Motor neuron (in vitro differentiated cells): ENCODE data around the gene FAM168A. TPM values are rescaled to one million over a fixed set of nuclear protein-coding genes. Genes with fewer than 3 reads are reported as not detected.

Experiments used
- ATAC-seq, 8 experiments: fragments of 200-7000 bp; cut with Tn5 transposase; replicated peaks in 6 of 8; 2 replicates each; pipeline ENCODE4 v1.8.0; 2021; ENCODE audit warnings: mild to moderate bottlenecking in 8 of 8, moderate library complexity in 8 of 8
- H3K27ac ChIP-seq, 2 donors: fragments of 250-450 bp; sonication (Bioruptor Pico); 2 replicates each; pipeline ENCODE4 v1.9.0; 2021; ENCODE audit warnings: antibody characterized with exemption in 2 of 2, mild to moderate bottlenecking in 2 of 2, moderate library complexity in 1 of 2
- H3K4me1 ChIP-seq, 2 donors: fragments of 250-450 bp; sonication (Bioruptor Pico); replicated peaks in 1 of 2; 2 replicates each; pipeline ENCODE4 v1.6.1; 2021; ENCODE audit warnings: antibody characterized with exemption in 2 of 2, mild to moderate bottlenecking in 2 of 2, moderate library complexity in 1 of 2
- H3K4me3 ChIP-seq, 5 donors: fragments of 250-450 bp; sonication (Bioruptor Pico); 2 replicates each; pipeline ENCODE4 v1.9.0; 2021; ENCODE audit warnings: antibody characterized with exemption in 5 of 5, mild to moderate bottlenecking in 5 of 5, moderate library complexity in 4 of 5
- WGBS, 10 experiments: fragments of 450-650 bp; shearing (Covaris generic); methylation state at CpG; one replicate each; pipeline ENCODE4 v1.0.0; 2022; 5-methylcytosine and 5-hydroxymethylcytosine counted together
- in situ Hi-C, 9 experiments: fragments of 400-800 bp; cut with MboI; loops; one replicate each; pipeline ENCODE4 v1.15.0; 2021; ENCODE audit warnings: low sequenced_read_pairs in 9 of 9, low pct_unique_long_range_greater_than_20kb in 2 of 9; ENCODE audit not compliant: unreplicated experiment in 9 of 9
- total RNA-seq, 8 experiments: library from RNA; unstranded; fragments of 300-600 nt; gene quantifications; 2 replicates each; pipeline versions ENCODE4 v1.2.3 to v1.2.4, GENCODE V29; 2022

The FAM168A gene
- total RNA-seq, 8 experiments from 2014 or later = 33.2 to 82.3 (median 47.1) TPM

DNA sequence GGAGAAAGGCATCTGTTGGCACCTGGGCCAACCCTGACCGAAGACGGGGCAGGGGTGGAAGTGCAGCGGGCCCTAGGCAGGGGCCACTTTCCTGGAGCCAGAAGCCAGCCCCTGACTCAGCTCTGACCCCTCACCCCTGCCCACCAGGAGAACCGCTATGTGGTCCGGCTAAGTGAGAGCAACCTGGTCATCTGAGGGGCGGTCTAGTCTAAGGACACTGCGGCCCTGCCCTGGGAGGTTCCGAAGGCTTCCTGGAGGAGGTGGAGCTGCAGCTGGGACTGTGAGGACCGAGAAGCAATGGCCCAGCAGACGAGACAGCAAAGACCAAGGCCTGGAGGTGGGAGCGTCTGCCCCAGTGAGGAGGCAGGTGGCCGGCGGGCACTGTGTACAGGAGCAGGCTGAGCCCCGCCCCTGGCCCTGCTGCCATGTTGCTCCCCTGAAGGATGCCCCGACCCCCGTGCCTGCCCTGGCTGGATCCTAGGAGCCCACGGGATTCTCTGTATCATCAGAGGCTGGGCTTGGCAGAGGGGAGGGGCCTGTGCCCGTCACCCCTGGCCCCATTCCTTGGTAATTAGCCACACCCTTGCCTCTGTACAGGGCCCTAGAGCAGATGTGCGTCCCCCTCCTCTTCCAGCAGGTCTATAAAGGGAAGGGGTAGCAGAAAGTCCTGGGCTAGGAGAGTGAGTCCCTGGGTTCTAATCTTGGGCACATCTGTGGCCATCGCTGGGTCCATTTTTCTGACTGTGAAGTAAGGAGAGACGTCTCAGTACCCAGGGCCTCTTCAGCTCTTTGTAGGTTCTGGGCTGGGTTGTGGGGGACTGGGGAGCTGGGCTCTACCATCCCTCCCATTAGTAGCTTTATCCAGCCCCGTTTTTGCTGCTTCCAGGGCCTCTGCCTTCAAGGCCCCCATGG lies 202.4 kb downstream of the FAM168A start:
- ATAC-seq = no peak
- WGBS, 10 experiments = 63 to 100% (median 100%) methylated on average over 1 to 4 of the region's 22 CpGs; no CpG with 5 or more reads in 3 of the 10 experiments
- in situ Hi-C loops = loop anchor here in 1 of 9 experiments (25.0 kb wide), 1 partner anchor 267 kb away; no protein-coding TSS in a partner anchor
- H3K27ac ChIP-seq = no peak overlapping the region
- H3K4me3 ChIP-seq = no peak overlapping the region
- peaks cover 9 to 11% of the 10 kb centered on the region in 2 donors for H3K4me1 ChIP-seq

DNA sequence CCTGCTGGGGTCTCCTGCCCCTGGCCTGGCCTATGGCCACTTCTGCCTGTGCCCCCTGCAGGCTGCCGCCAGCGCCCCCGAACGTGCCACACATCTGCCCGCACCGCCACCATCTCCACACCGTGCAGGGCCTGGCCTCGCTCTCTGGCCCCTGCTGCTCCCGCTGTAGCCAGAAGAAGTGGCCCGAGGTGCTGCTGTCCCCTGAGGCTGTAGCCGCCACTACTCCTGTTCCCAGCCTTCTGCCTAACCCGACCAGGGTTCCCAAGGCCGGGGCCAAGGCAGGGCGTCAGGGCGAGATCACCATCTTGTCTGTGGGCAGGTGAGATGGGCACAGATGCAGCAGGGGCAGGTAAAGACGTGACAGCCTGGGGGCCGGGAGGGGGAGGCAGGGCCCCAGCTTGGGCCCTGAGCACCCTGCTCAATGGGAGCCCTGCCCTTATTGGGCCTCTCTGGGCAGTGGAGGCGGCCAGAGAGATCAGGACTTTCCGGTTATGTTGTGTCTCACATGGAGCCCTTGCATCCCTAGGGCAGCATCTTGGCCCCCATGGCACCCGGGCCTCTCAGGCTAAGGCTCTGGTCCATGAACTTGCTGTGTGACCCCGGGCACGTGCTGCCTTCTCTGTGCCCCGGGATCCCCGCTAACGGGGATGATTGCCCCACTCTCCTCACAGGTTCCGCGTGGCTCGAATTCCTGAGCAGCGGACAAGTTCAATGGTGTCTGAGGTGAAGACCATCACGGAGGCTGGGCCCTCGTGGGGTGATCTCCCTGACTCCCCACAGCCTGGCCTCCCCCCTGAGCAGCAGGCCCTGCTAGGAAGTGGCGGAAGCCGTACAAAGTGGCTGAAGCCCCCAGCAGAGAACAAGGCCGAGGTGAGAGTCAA lies 203.3 kb downstream of the FAM168A start:
- in situ Hi-C loops = loop anchor here in 1 of 9 experiments (25.0 kb wide), 1 partner anchor 268 kb away; no protein-coding TSS in a partner anchor
- Histone ChIP-seq H3K4me1 (peaks cover 9 to 11% of the 10 kb centered on the region in 2 donors), H3K27ac (no peak overlapping the region), H3K4me3 (no peak overlapping the region)
- 87 to 100% (median 97%) methylated on average over 2 to 12 of the region's 34 CpGs; no CpG with 5 or more reads in 4 of the 10 experiments for WGBS, 10 experiments
- ATAC-seq = no peak

DNA sequence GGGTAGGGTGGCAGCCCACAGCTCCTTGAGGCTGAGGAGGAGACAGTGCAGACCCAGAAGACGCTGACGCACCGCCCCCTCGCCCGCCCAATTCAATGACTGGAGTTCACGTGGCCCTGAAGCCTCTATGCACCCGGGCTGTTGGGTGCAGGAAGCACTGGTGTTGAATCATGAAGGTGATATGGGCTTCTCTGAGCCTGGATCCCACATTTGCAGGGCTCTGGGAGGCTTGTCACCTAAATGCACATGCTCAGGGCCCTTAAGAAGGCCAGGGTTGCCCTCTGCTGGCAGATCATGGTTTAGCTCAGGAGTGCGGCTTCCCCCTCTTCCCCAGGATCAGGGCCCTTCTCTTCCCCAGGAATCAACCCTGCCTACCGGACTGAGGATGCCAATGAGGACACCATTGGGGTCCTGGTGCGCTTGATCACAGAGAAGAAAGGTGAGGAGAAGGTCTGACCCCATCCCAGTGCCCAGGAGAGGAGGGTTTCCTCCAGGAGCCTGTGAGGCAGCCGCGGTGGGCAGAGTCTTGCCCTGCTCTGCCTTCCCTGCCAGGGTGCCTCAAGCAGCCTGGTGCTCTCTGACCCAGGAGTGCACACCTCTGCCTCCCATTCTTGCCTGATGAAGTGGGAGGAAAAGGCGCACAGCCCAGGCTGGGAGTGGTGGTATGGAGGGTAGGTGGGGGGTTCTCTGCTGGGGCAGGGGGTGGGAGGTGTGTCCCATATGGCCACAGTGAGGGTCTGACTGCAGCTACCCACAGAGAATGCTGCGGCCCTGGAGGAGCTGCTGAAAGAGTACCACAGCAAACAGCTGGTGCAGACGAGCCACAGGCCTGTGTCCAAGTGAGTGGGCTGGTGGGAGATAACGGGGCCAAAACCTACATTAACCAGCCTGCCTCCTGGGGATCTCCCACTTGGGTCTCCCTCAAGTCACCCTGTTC lies 204.2 kb downstream of the FAM168A start:
- 22 to 100% (median 40%) methylated on average over 1 to 5 of the region's 16 CpGs; no CpG with 5 or more reads in 6 of the 10 experiments for WGBS, 10 experiments
- H3K27ac ChIP-seq = no peak overlapping the region
- H3K4me3 ChIP-seq = no peak overlapping the region
- peak; percentile 60 to 81 (median 74) for ATAC-seq
- H3K4me1 ChIP-seq = peaks cover 3 to 9% of the 10 kb centered on the region in 2 donors
- in situ Hi-C loops = loop anchor here in 1 of 9 experiments (25.0 kb wide), 1 partner anchor 269 kb away; no protein-coding TSS in a partner anchor

DNA sequence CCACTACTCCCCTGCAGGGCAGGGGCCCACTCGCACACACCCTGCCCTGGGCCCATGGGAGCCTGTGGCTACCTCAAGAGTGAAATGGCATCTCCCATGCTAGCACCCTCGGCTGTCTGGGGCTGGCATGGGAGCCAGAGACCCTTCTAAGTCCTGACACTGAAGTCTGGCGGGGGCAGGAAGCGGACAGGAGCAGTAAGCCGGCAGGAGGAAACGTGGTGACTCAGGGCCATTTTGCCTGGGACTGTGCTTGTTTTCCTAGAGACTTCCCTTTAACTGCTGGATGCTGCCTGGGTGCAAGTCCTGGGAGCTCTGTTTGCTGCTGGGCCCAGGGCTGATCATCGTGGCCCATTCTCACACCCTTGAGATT lies 204.9 kb downstream of the FAM168A start:
- ATAC-seq = peak in 1 of 8 experiments; percentile 3
- Histone ChIP-seq H3K4me1 (peaks cover 8 to 15% of the 10 kb centered on the region in 2 donors), H3K27ac (no peak overlapping the region), H3K4me3 (no peak overlapping the region)
- 87 to 100% (median 92%) methylated on average over 1 to 5 of the region's 7 CpGs; no CpG with 5 or more reads in 7 of the 10 experiments for WGBS, 10 experiments
- in situ Hi-C loops = loop anchor here in 1 of 9 experiments (25.0 kb wide), 1 partner anchor 269 kb away; no protein-coding TSS in a partner anchor

DNA sequence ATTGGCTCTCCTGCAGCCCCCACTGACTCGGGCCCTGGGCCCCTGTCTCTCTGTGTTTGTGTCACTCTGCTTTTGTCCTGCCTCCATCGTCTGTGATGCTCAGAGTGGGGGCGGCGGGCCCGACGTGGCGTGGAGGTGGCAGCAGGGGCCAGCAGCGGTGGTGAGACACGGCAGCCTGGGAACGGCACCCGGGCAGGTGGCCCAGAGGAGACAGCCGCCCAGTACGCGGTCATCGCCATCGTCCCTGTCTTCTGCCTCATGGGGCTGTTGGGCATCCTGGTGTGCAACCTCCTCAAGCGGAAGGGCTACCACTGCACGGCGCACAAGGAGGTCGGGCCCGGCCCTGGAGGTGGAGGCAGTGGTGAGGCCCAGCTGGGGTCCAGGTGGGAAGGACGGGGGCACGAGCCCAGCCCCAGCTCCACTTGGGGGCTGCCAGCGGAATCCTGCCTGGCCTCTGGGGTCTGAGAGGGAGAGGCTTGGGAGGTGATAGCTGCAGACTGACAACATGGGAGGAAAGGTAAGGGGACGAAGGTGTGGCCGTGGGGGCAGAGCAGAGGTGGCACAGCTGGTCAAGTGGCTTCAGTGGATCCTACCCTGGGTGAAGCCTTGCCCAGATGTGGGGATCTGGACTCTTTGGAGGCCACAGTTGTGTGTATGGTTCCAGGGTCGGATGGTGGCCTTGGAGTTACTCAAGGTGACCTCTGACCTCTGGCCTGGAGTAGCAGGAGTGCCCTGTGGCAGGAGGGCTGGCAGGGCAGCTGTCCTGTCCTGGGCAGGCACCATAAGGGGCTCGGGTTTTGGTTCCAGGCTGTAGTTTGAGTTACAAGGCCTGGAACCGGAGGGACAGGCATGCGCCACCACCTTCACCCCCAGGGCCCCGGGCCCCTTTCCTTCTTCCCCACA lies 205.6 kb downstream of the FAM168A start:
- in situ Hi-C loops = loop anchor here in 1 of 9 experiments (25.0 kb wide), 1 partner anchor 270 kb away; no protein-coding TSS in a partner anchor
- Histone ChIP-seq H3K27ac (no peak overlapping the region), H3K4me1 (peaks cover 15 to 18% of the 10 kb centered on the region in 2 donors), H3K4me3 (no peak overlapping the region)
- WGBS, 10 experiments = 90 to 100% (median 95%) methylated on average over 1 to 9 of the region's 31 CpGs; no CpG with 5 or more reads in 7 of the 10 experiments
- ATAC-seq = no peak

DNA sequence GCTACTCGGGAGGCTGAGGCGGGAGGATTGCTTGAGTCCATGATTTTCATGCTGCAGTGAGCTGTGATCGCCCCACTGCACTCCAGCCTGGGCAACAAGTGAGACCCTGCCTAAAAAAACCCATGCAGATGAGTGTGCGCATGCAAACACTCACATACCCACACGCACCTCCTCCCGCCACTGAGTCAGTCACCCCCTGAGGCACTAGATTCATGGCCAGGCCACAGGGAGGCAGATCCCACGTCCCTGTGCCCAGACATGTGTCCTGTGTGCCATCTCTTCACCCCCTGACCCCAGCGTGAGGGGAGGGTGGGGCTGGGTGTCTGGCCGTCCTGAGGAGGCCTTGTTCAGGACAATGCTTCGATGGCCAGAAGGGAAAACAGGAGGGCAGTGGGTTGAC lies 206.2 kb downstream of the FAM168A start:
- H3K4me3 ChIP-seq = no peak overlapping the region
- peaks cover 18 to 19% of the 10 kb centered on the region in 2 donors for H3K4me1 ChIP-seq
- 100% methylated on average over 1 of the region's 10 CpGs; no CpG with 5 or more reads in 9 of the 10 experiments for WGBS, 10 experiments
- ATAC-seq = no peak
- in situ Hi-C loops = loop anchor here in 1 of 9 experiments (25.0 kb wide), 1 partner anchor 271 kb away; no protein-coding TSS in a partner anchor
- no peak overlapping the region for H3K27ac ChIP-seq

DNA sequence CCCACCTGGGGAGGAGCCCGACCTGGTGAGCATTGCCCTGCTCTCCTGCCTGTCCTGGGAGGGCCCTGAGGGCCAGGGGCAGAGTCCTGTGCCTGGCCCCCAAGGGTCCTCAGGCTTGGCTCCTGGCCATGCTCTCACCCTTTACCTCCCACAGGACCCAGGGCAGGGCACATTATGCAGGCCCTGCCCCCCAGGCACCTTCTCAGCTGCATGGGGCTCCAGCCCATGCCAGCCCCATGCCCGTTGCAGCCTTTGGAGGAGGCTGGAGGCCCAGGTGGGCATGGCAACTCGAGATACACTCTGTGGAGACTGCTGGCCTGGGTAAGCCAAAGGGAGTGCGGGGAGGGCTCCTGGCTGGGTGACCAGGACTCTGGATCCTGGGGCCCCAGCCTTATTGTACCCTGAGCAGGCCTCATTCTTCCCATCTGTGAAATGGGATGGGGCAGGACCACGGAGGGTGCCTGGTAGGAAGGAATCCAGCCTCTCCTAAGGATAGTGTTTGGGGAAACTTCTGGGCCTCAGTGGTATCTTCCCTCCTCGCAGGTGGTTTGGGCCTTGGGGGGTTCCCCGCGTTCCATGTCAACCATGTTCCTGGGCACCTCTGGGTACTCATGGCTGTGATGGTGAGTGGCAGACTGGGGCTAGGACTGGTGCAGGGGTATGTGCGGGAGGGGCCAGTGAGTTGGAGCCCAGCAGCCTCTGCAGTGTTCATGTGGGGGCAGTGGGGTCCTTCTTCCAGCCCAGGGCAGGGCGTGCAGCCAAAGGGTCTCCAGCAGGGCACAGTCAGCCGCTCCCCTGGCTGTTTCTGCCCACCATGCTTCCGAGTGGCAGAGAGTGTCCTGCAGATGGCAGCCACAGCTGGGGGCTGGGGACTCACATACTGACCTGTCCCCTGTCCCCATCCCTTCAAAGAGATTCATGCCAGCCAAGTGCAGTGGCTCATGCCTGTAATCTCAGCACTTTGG lies 207.0 kb downstream of the FAM168A start:
- no peak for ATAC-seq
- Histone ChIP-seq H3K4me3 (no peak overlapping the region), H3K4me1 (peaks cover 15 to 25% of the 10 kb centered on the region in 2 donors), H3K27ac (no peak overlapping the region)
- in situ Hi-C loops = loop anchor here in 1 of 9 experiments (25.0 kb wide), 1 partner anchor 271 kb away; no protein-coding TSS in a partner anchor
- 67 to 100% (median 92%) methylated on average over 1 to 4 of the region's 12 CpGs; no CpG with 5 or more reads in 5 of the 10 experiments for WGBS, 10 experiments

DNA sequence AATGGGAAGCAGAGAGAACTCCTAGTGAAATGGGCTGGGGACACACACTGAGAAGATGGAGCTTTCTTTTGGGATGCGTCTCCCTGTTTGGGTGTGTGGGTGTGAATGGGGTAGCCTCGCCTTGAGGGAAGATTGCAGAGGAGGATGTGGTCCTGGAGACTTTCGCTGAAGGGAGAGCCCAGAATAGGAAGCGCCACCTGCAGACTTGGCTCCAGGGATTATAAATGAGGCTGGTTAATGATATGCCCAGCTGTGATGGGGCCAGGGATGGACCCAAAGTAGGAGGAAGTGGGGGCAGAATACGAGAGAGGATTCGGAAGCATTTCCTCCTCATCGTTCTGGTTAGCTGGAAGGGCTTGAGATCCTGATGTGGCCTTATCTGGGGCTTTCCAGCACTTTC lies 208.0 kb downstream of the FAM168A start:
- in situ Hi-C loops = loop anchor here in 1 of 9 experiments (25.0 kb wide), 1 partner anchor 272 kb away; no protein-coding TSS in a partner anchor
- Histone ChIP-seq H3K27ac (no peak overlapping the region), H3K4me3 (no peak overlapping the region), H3K4me1 (peaks cover 17 to 35% of the 10 kb centered on the region in 2 donors)
- no peak for ATAC-seq
- 40 to 80% (median 60%) methylated on average over 1 to 6 of the region's 7 CpGs; no CpG with 5 or more reads in 5 of the 10 experiments for WGBS, 10 experiments

DNA sequence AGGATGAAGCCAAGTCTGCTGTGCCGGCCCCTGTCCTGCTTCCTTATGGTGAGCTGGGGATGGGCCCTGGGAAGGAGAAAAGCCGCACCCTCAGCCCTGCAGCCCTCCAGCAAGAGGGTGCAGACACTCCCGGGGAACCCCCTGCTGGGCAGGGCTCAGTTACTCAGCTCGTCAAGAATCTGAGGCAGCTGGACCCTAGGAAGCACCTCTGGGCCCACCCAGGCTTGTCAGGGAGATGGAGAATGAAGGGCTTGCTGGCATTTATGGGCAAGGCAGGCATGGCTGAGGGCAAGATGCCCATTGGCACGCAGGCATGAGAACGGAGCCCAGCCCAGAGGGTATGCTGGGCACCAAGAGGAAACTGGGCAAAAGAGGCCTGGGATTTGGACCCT lies 208.8 kb downstream of the FAM168A start:
- Histone ChIP-seq H3K4me1 (peaks cover 17 to 41% of the 10 kb centered on the region in 2 donors), H3K4me3 (no peak overlapping the region), H3K27ac (no peak overlapping the region)
- 20 to 100% (median 48%) methylated on average over 1 to 5 of the region's 6 CpGs; no CpG with 5 or more reads in 6 of the 10 experiments for WGBS, 10 experiments
- in situ Hi-C loops = loop anchor here in 1 of 9 experiments (25.0 kb wide), 1 partner anchor 273 kb away; no protein-coding TSS in a partner anchor
- ATAC-seq = peak in 3 of 8 experiments; percentile 1 to 26 (median 2)
